Esophagus muscularis mucosa (tissue), 4 donors: ENCODE results near the gene ANKS1A. TPM values are rescaled to one million over a fixed set of nuclear protein-coding genes. Genes with fewer than 3 reads are reported as not detected.
A peak's percentile ranks its signal among the peaks of the same experiment; 100 is the strongest.
"Not testable (repeated sequence)": the region's sequence is repeated elsewhere in the genome, so short reads cannot be mapped to it uniquely, and the experiment has no call there.

Experiments
- DNase-seq: peaks from one replicate; pipeline ENCODE4 v3.0.0-alpha.2; 2017; ENCODE audit errors: extremely low spot score
- H3K27ac ChIP-seq, 4 donors: fragments of 200-600 bp; sonication (generic); replicated peaks in 1 of 4; 1 replicate in 3 of 4; 2 replicates in 1 of 4; pipeline ENCODE4 v1.5.1; 2016 to 2019; ENCODE audit warnings: mild to moderate bottlenecking in 1 of 4
- H3K27me3 ChIP-seq, 4 donors: fragments of 200-600 bp; sonication (generic); one replicate each; pipeline versions ENCODE4 v1.5.1 to v1.6.0; 2016 to 2019
- H3K36me3 ChIP-seq, 4 donors: fragments of 200-600 bp; sonication (generic); one replicate each; pipeline ENCODE4 v1.5.1; 2016 to 2019
- H3K4me1 ChIP-seq, 4 donors: fragments of 200-600 bp; sonication (generic); one replicate each; pipeline ENCODE4 v1.5.1; 2016 to 2019
- H3K4me3 ChIP-seq, 4 donors: fragments of 200-600 bp; sonication (generic); 1 replicate in 2 of 4; 2 replicates in 2 of 4; pipeline ENCODE4 v1.5.1; 2016 to 2019; ENCODE audit warnings: mild to moderate bottlenecking in 4 of 4, moderate library complexity in 1 of 4
- H3K9me3 ChIP-seq, 4 donors: fragments of 200-600 bp; sonication (generic); 1 replicate in 3 of 4; 2 replicates in 1 of 4; pipeline ENCODE4 v1.5.1; 2016 to 2019
- CTCF ChIP-seq, 3 experiments: fragments of 200-600 bp in 2 of 3; fragments of 450-650 bp in 1 of 3; sonication (generic) in 2 of 3; IDR thresholded peaks; one replicate each; pipeline ENCODE4 v1.5.1; 2017 to 2019; ENCODE audit warnings: antibody characterized with exemption in 3 of 3, mild to moderate bottlenecking in 2 of 3, moderate library complexity in 1 of 3
- EP300 ChIP-seq: sonication (generic); formaldehyde crosslinking; IDR thresholded peaks from one replicate; pipeline ENCODE4 v1.6.1; 2017; ENCODE audit warnings: antibody characterized with exemption
- POLR2A ChIP-seq: fragments of 450-650 bp; IDR thresholded peaks from one replicate; pipeline ENCODE4 v1.6.1; 2017; ENCODE audit warnings: antibody characterized with exemption, moderate library complexity, mild to moderate bottlenecking, low read depth
- POLR2AphosphoS5 ChIP-seq, 2 donors: sonication (generic); formaldehyde crosslinking; IDR thresholded peaks; one replicate each; pipeline ENCODE4 v1.6.1; 2017; ENCODE audit warnings: antibody characterized with exemption in 2 of 2
- WGBS: methylation state at CpG from one replicate; pipeline ENCODE4 v1.1.5; 2018; 5-methylcytosine and 5-hydroxymethylcytosine counted together
- intact Hi-C: fragments of 100-400 bp; cut with DNase I; formaldehyde crosslinking; loops from one replicate; pipeline ENCODE4 v1.15.1; 2023
- total RNA-seq, 4 donors: library from RNA; depleted of rRNA; stranded (reverse); fragments of >200 nt; gene quantifications; one replicate each; pipeline versions ENCODE4 v1.1.0 to v1.2.1, GENCODE V29; 2016

Gene ANKS1A
- total RNA-seq, 4 donors from 2014 or later = 68.3 to 132 (median 98.7) TPM

DNA sequence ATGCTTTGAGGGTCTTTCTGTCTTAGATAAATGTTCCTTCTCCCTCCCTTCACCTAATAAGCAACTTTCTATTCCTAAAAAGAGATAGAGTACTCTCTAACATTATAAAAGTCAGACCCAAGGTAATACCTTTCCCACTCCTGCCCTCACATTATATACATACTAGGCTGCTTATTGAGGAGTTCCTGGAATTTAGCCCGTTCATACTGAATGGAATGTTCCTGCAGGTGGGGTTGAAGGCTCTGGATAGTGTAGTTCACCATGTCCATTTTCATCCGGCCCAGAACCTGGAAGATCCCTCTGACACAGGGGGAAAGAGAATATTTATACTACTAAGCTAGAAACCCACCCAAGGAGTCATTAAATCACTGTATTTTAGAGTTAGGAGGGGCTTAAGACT, 231.7 kb downstream of the ANKS1A start:
- no peak for TF ChIP-seq EP300
- no peak for TF ChIP-seq POLR2A
- no peak for TF ChIP-seq POLR2AphosphoS5 (IDR thresholded peaks at IDR 0.05)
- TF ChIP-seq CTCF (IDR thresholded peaks at IDR 0.05) = no peak
- no peaks in the 10 kb centered on the region for H3K4me1 ChIP-seq
- intact Hi-C loops = no loop called here
- whole genome bisulfite sequencing = 84% methylated on average over 2 of the region's 2 CpGs
- no peak for DNase-seq
- H3K9me3 ChIP-seq = peaks cover 0 to 3% (median 0%) of the 10 kb centered on the region in 4 donors
- no peak overlapping the region for H3K27ac ChIP-seq
- no peaks in the 10 kb centered on the region for H3K27me3 ChIP-seq
- H3K4me3 ChIP-seq = no peak overlapping the region
- no peaks in the 10 kb centered on the region for H3K36me3 ChIP-seq

- H3K27ac ChIP-seq = no peak overlapping the region
- 100% methylated on average over 1 of the region's 1 CpG for WGBS
- no peak for TF ChIP-seq CTCF (IDR thresholded peaks at IDR 0.05)
- TF ChIP-seq EP300 = no peak
- TF ChIP-seq POLR2A = no peak
- no peak for TF ChIP-seq POLR2AphosphoS5 (IDR thresholded peaks at IDR 0.05)
- H3K27me3 ChIP-seq = no peaks in the 10 kb centered on the region
- no peaks in the 10 kb centered on the region for H3K4me1 ChIP-seq
- no peak overlapping the region for H3K4me3 ChIP-seq
- no peaks in the 10 kb centered on the region for H3K36me3 ChIP-seq
- intact Hi-C loops = no loop called here
- no peak for DNase-seq
- H3K9me3 ChIP-seq = peaks cover 0 to 3% (median 0%) of the 10 kb centered on the region in 4 donors
Observed at GRCh38 chr6:35124356-35124755, 235.3 kb downstream of the ANKS1A start.

DNA sequence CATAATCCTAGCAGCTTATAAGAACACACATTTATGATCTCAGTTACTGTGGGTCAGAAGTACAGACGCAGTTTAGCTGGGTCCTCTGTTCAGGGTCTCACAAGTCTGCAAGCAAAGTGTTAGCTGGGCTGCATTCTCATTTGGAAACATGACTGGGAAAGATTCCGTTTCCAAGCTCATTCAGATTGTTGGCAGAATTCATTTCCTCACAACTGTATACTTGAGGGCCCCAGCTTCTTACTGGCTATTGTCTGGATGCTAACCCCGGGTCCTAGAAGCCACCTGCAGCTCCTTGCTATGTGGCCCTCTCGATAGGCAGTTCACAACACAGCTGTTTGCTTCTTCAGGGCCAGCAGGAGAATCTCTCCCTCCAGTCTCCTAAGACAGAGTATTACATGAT, 239.0 kb downstream of the ANKS1A start:
- WGBS = 67% methylated on average over 4 of the region's 4 CpGs
- H3K27ac ChIP-seq = no peak overlapping the region
- H3K36me3 ChIP-seq = no peaks in the 10 kb centered on the region
- no peak overlapping the region for H3K4me3 ChIP-seq
- no peaks in the 10 kb centered on the region for H3K27me3 ChIP-seq
- no peak for DNase-seq
- no peak for TF ChIP-seq POLR2AphosphoS5 (IDR thresholded peaks at IDR 0.05)
- no peak for TF ChIP-seq EP300
- no peak for TF ChIP-seq POLR2A
- no peak for TF ChIP-seq CTCF (IDR thresholded peaks at IDR 0.05)
- intact Hi-C loops = no loop called here
- peaks cover 0 to under 1% (median 0%) of the 10 kb centered on the region in 4 donors for H3K9me3 ChIP-seq
- no peaks in the 10 kb centered on the region for H3K4me1 ChIP-seq

DNA sequence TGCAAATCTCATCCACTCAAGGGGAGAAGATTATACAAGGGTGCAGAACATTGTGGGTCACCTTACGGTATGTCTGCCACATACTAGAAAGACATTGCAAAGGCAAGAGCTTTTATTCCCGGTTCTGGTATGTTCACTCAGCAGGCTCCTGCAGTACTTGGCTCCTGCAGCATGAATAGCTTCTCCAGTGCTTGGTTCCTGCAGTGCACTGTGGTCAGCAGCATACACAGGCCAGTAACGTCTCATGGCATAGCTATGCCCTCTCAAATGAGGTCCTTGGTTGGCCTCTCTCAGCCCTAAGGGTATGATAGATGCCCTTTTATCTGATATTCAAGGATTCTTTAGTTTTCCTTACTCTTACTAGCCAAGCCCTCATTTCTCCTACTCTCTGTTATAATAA, 239.4 kb downstream of the ANKS1A start:
- Histone ChIP-seq H3K4me3 (no peak overlapping the region), H3K9me3 (no peaks in the 10 kb centered on the region), H3K27me3 (no peaks in the 10 kb centered on the region), H3K36me3 (no peaks in the 10 kb centered on the region), H3K27ac (no peak overlapping the region), H3K4me1 (no peaks in the 10 kb centered on the region)
- DNase-seq = no peak
- intact Hi-C loops = no loop called here
- TF ChIP-seq EP300 (no peak), POLR2AphosphoS5 (IDR thresholded peaks at IDR 0.05) (no peak), CTCF (IDR thresholded peaks at IDR 0.05) (no peak), POLR2A (no peak)
- WGBS = 83% methylated on average over 3 of the region's 3 CpGs

DNA sequence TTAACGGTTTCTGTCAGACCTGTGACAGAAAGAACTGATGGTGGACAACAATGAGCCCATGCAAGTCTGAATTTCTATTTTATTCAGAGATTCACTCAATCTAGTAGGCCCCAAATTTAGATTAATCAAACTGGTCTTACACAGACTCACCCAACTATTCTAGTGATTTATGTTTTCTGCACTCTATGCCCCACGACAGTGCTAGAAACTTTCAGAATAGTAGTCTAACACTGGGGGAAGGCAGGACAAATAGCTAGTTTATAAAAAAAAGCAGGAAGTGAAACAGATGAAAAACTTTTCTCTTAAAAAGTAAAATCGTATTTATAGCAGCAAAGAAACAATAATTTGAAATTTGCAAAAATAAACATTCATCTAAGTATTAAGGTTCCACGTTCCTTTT, 247.1 kb downstream of the ANKS1A start:
- intact Hi-C loops = no loop called here
- no peaks in the 10 kb centered on the region for H3K36me3 ChIP-seq
- TF ChIP-seq POLR2A (no peak), CTCF (IDR thresholded peaks at IDR 0.05) (no peak), POLR2AphosphoS5 (IDR thresholded peaks at IDR 0.05) (no peak), EP300 (no peak)
- no peaks in the 10 kb centered on the region for H3K9me3 ChIP-seq
- H3K4me3 ChIP-seq = no peak overlapping the region
- H3K27me3 ChIP-seq = peaks cover 0 to 8% (median 0%) of the 10 kb centered on the region in 4 donors
- WGBS = 78% methylated on average over 4 of the region's 4 CpGs
- peaks cover 0 to 21% (median 14%) of the 10 kb centered on the region in 4 donors for H3K4me1 ChIP-seq
- H3K27ac ChIP-seq = no peak overlapping the region
- DNase-seq = peak; percentile 14

- H3K4me3 ChIP-seq, H3K36me3 ChIP-seq, H3K9me3 ChIP-seq, DNase-seq, H3K27ac ChIP-seq, intact Hi-C loops: not testable (repeated sequence)
- peaks cover 0 to 25% (median 17%) of the 10 kb centered on the region in 4 donors for H3K4me1 ChIP-seq
- WGBS = 74% methylated on average over 3 of the region's 3 CpGs
- H3K27me3 ChIP-seq = peaks cover 0 to 11% (median 0%) of the 10 kb centered on the region in 4 donors
Observed at GRCh38 chr6:35138191-35138590, 249.1 kb downstream of the ANKS1A start.
